Peyer's patch (tissue), 4 donors: ENCODE measurements around the gene GDPD3.

Experiments used
- POLR2A ChIP-seq, 2 donors: fragments of 450-650 bp; IDR thresholded peaks; one replicate each; pipeline ENCODE4 v1.5.1; 2017; ENCODE audit warnings: antibody characterized with exemption in 2 of 2, mild to moderate bottlenecking in 2 of 2, moderate library complexity in 2 of 2
- TF ChIP-seq, protein P1 (sequence below), 6 experiments: fragments of 450-650 bp in 4 of 6; fragments of 200-600 bp in 2 of 6; sonication (generic) in 1 of 6; IDR thresholded peaks; one replicate each; pipeline ENCODE4 v1.5.1; 2017 to 2019; ENCODE audit warnings: antibody characterized with exemption in 6 of 6, mild to moderate bottlenecking in 3 of 6, moderate library complexity in 1 of 6

DNA sequence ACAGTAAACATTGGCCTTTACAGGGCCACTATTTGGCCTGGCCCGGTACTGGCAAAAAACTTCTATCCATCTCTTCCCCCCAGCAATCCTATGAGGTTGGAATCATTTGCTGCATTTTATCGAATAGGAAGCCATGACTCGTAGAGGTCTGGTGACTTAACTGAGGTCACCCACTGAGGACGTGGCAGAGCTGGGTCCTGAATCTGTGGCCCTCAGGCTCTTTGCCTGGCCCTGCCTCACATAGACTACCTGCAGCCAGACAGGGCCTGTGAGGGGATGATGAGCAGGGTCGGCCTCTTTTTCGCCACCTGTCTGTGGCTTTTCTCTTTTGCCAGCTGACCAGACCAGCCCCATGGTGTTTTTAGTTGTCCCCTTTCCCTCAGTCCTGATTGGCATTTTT is 35.7 kb downstream of the GDPD3 start:
- TF ChIP-seq, protein P1, sequence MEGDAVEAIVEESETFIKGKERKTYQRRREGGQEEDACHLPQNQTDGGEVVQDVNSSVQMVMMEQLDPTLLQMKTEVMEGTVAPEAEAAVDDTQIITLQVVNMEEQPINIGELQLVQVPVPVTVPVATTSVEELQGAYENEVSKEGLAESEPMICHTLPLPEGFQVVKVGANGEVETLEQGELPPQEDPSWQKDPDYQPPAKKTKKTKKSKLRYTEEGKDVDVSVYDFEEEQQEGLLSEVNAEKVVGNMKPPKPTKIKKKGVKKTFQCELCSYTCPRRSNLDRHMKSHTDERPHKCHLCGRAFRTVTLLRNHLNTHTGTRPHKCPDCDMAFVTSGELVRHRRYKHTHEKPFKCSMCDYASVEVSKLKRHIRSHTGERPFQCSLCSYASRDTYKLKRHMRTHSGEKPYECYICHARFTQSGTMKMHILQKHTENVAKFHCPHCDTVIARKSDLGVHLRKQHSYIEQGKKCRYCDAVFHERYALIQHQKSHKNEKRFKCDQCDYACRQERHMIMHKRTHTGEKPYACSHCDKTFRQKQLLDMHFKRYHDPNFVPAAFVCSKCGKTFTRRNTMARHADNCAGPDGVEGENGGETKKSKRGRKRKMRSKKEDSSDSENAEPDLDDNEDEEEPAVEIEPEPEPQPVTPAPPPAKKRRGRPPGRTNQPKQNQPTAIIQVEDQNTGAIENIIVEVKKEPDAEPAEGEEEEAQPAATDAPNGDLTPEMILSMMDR (IDR thresholded peaks at IDR 0.05) = no peak
- no peak for TF ChIP-seq POLR2A (IDR thresholded peaks at IDR 0.05)
